ENCODE results near the gene WWOX. TPM values are rescaled to one million over a fixed set of nuclear protein-coding genes. Genes with fewer than 3 reads are reported as not detected.

The WWOX gene
- total RNA-seq, 1 experiment from 2014 or later = 15.6 TPM

DNA sequence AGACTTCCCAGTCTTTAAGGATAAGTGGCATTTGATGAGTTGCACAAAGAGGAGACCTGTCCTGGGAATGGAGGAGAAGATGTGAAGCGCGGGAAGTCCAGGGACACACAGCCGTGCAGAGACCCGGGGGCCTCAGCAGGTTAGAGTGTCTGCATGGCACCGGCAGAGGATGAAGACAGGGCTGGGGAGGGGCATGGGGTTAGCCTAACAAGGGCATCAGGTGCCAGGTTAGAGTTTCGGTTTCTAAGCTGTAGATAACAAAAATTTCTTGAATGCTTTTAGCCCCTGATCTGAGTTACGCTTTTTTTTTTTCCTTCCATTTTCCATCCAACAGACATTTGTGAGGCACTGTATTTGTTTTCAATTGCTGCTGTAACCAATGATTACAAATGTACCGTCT lies 906.8 kb downstream of the WWOX start:
- H3K23ac ChIP-seq (ENCODE audit: insufficient read length, low read depth, low read length) = no peak overlapping the region
- H2AK5ac ChIP-seq (ENCODE audit: insufficient read length, low read length) = no peak overlapping the region
- no peak overlapping the region for H3K4me2 ChIP-seq (ENCODE audit: insufficient read depth, insufficient read length, low read length)
- no peaks in the 10 kb centered on the region; the same call in 1 of the 2 replicates for H3K4me1 ChIP-seq (ENCODE audit: insufficient read depth, low read length)
- no peak overlapping the region for H3K4ac ChIP-seq (ENCODE audit: low read depth, low read length)
- H3K79me1 ChIP-seq (ENCODE audit: insufficient read depth, low read depth, low read length, poor library complexity, severe bottlenecking) = no peaks in the 10 kb centered on the region
- no peak for DNase-seq
- H4K20me1 ChIP-seq (ENCODE audit: control insufficient read depth, insufficient read depth, insufficient read length) = no peaks in the 10 kb centered on the region
- H3K18ac ChIP-seq (ENCODE audit: insufficient read length, low read depth, low read length) = no peak overlapping the region
- no peak overlapping the region for H2BK5ac ChIP-seq (ENCODE audit: insufficient read length, low read length)
- no peak overlapping the region for H2BK120ac ChIP-seq (ENCODE audit: low read depth, low read length, poor library complexity, severe bottlenecking)
- H2BK12ac ChIP-seq (ENCODE audit: insufficient read length, low read depth, low read length) = no peak overlapping the region
- no peak overlapping the region for H3K9ac ChIP-seq (ENCODE audit: extremely low read depth, insufficient read length, low read length)
- H3K27me3 ChIP-seq (ENCODE audit: insufficient read depth, low read length) = no peaks in the 10 kb centered on the region; the same call in 1 of the 2 replicates
- H2AFZ ChIP-seq (ENCODE audit: low read length) = no peak overlapping the region
- TF ChIP-seq CTCF (conservative IDR thresholded peaks at IDR 0.05) = no peak
- H4K8ac ChIP-seq (replicated peaks; ENCODE audit: insufficient read length, low read depth, low read length) = no peak overlapping the region
- no peak overlapping the region for H3K56ac ChIP-seq (ENCODE audit: insufficient read length, low read depth, low read length)
- no peak overlapping the region for H3K4me3 Mint-ChIP-seq
- H4K91ac ChIP-seq (ENCODE audit: insufficient read length, low read depth, low read length) = no peak overlapping the region
- H3K9me3 ChIP-seq (ENCODE audit: control insufficient read depth, low read depth, low read length) = no peaks in the 10 kb centered on the region
- H3K9me3 Mint-ChIP-seq = no peaks in the 10 kb centered on the region
- no peaks in the 10 kb centered on the region for H3K36me3 Mint-ChIP-seq (ENCODE audit: insufficient read depth in 1 of 3, low read depth in 3 of 3)
- no peak overlapping the region for H3K27ac ChIP-seq (ENCODE audit: insufficient read length, low read depth, low read length)
- H4K5ac ChIP-seq (ENCODE audit: insufficient read length, low read depth, low read length) = no peak overlapping the region
- H3K79me2 ChIP-seq (ENCODE audit: insufficient read depth, low read length) = no peaks in the 10 kb centered on the region
- H3K14ac ChIP-seq (ENCODE audit: insufficient read depth, low read length) = no peak overlapping the region
- H3K27me3 Mint-ChIP-seq (ENCODE audit: low read depth) = peaks cover 18% of the 10 kb centered on the region
- WGBS (ENCODE audit: extremely low coverage, insufficient read length, low lambda C conversion rate) = no CpG with 5 or more reads among the region's 8 CpGs
- H3K23me2 ChIP-seq (ENCODE audit: insufficient read length, low read depth, low read length, poor library complexity, severe bottlenecking) = peaks cover 3% of the 10 kb centered on the region
- H3T11ph ChIP-seq (ENCODE audit: low read length) = no peak overlapping the region
- H3K27ac Mint-ChIP-seq = peak overlapping the region in 1 of 3 experiments; percentile 26; a peak in 1 of 7 replicates
- H3K4me1 Mint-ChIP-seq = peaks cover 7 to 8% of the 10 kb centered on the region in 2 experiments
- no peak overlapping the region for H2BK20ac ChIP-seq (ENCODE audit: low read depth, low read length, poor library complexity, severe bottlenecking)
- H2BK15ac ChIP-seq (ENCODE audit: low read depth, low read length) = no peak overlapping the region
